Liver (tissue), 2 donors: ENCODE data around the gene KRR1.
"Not testable (repeated sequence)": the region's sequence is repeated elsewhere in the genome, so short reads cannot be mapped to it uniquely, and the experiment has no call there.

Experiments
- CTCF ChIP-seq: fragments of 150-350 bp; IDR thresholded peaks from 2 replicates; pipeline ENCODE4 v1.5.1; 2017; ENCODE audit warnings: improper control_type of control experiment, low read depth, low read length; ENCODE audit not compliant: missing input control
- YY1 ChIP-seq: IDR thresholded peaks from 2 replicates; pipeline ENCODE4 v1.6.1; 2016; ENCODE audit warnings: antibody characterized with exemption, mild to moderate bottlenecking
- donor health status: healthy.

GRCh38 chr12:75521224-75521623, 9.8 kb upstream of the KRR1 start:
- TF ChIP-seq CTCF, YY1: not testable (repeated sequence)
